HG03460 (cell line): ENCODE data around the gene EDEM2.
"Not testable (repeated sequence)": the region's sequence is repeated elsewhere in the genome, so short reads cannot be mapped to it uniquely, and the experiment has no call there.

Source experiments
- ATAC-seq: cut with Tn5 transposase; IDR thresholded peaks from one replicate; pipeline ENCODE4 v1.9.1; 2021; ENCODE audit not compliant: unreplicated experiment

The EDEM2 gene

DNA sequence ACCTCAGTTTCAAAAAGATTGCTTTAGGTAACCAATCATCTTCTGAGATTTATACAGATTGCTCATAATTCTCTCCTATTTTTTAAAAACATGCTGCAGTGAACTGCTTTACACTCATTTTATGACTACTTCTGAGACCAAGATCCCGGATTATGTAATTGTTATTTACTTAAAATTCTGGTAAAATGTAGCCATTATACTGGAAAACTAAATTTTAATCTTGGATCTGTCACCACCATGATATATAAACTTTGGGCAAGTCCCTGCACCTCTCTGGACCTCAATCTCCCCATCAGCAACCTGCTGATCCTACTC is 24.3 kb upstream of the EDEM2 start:
- ATAC-seq = no peak

DNA sequence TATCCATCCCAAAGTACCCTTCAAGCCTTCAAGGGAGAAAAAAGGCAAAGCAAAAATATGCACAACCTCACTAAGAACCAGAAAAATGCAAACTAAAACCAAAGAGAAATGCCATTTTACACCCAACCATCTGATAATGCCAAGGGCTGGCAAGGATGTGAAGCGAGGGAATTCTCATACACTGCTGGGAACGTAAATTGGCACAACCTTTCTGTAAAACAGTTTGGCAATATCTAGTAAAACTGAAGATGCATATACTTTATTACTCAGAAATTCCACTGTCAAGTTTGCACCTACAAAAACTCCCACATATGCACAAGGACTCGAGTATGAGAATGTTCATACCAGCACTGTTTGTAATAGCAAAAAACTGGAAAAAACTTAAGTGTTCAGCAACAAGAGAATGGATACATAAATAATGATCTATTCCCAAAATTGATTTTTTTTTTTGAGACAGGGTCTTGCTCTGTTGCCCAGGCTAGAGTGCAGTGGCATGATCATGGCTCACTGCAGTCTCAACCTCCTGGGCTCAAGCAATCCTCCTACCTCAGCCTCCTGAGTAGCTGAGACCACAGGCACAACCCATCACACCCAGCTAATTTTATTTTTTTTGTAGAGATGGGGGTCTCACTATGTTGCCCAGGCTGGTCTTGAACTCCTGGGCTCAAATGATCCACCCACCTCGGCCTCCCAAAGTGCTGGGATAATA is 21.7 kb upstream of the EDEM2 start:
- ATAC-seq = not testable (repeated sequence)

- no peak for ATAC-seq
Measured at GRCh38 chr20:35167787-35168186, 20.7 kb upstream of the EDEM2 start.

GRCh38 chr20:35166242-35166830 is 19.2 kb upstream of the EDEM2 start:
- no peak for ATAC-seq

GRCh38 chr20:35165221-35166185 is 18.4 kb upstream of the EDEM2 start:
- ATAC-seq = no peak

DNA sequence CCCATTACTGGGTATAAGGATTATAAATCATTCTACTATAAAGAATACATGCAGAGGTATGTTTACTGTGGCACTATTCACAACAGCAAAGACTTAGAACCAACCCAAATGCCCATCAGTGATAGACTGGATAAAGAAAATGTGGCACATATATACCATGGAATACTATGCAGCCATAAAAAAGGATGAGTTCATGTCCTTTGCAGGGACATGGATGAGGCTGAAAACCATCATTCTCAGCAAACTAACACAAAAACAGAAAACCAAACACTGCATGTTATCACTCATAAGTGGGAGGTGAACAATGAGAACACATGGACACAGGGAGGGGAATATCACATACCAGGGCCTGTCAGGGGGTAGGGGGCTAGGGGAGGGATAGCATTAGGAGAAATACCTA is 17.4 kb upstream of the EDEM2 start:
- not testable (repeated sequence) for ATAC-seq

GRCh38 chr20:35160341-35160740 is 13.2 kb upstream of the EDEM2 start:
- ATAC-seq = not testable (repeated sequence)

GRCh38 chr20:35156978-35157377 is 9.8 kb upstream of the EDEM2 start:
- no peak for ATAC-seq

- no peak for ATAC-seq
Measured at GRCh38 chr20:35155936-35156335, 8.8 kb upstream of the EDEM2 start.

GRCh38 chr20:35151736-35152135 is 4.6 kb upstream of the EDEM2 start:
- ATAC-seq = no peak

DNA sequence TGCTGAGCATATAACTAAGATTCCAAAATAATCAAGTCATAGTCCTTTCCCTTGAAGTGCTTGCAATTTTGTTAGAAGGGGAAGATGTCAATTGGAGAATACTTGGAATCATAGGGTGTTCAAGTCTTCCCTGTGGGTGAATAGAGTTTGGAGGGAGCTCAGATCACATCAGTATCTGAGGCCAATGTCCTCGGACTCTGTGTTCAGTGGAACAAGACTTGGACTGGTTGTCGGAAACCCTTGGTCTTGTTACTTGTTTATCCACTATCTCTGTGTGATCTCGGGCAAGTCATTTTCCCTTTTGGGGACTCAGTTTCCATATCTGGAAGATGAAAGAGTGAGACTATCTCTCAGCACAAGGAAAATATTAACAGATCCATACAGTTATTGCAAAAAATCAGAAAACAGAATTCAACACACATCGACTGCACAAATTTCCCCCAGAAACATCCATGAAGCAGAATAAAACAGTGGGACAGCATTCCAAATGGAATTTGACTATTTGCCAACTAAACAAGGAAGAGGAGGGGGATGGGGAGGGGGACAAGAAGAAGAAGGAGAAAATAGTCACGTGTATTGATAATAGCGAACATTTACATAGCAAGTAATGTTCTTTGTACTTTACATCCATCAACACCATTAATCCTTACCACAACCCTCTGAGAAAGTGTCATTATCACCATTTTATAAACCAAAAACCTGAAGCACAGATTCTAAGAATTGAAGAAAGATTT is 3.9 kb upstream of the EDEM2 start:
- no peak for ATAC-seq

DNA sequence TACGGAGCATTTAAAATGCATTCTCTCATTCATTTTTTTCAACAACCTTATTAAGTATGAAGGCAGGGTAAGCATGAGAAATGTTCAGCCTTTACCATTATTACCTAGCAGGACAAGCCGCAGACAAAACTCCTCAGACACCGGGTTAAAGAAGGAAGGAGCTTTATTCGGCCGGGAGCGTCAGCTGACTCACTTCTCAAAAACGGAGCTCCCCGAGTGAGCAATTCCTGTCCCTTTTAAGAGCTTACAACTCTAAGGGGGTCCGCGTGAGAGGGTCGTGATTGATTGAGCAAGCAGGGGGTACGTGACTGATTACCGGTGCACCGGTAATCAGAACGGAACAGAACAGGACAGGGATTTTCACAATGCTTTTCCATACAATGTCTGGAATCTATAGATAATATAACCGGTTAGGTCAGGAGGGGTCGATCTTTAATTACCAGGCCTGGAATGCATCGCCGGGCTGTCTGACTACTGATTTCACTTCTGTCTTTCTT is 487 bp upstream of the EDEM2 start:
- ATAC-seq = not testable (repeated sequence)

DNA sequence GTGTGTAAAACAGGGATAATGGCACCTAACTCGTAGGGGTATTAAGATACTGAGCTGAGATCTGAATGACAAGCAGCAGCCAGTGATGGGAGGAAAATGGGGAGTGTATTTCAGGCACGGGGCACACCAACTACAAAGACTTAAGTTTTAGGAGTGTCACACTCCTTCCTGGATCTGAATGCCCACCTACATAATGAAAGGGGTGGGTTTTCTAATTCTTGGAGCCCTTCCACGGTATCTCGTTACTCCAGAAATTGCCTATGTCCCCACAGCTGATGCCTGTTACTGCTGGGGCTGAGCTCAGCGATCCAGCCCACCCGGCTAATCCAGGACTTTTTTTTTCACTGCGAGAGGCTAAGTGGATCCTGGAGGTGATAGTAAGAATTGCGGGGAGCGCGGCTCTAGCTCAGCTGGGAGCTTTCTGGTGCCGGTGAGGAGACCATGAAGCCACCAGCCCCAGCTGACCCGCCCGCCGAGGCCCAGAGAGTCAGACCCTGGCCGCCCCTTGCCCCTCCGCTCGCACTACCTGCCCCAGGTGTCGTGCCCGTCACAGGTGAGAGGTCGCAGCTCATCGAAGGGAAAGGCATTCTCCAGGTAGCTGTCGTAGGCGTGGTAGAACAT is 727 bp downstream of the EDEM2 start:
- ATAC-seq = peak; percentile 12

DNA sequence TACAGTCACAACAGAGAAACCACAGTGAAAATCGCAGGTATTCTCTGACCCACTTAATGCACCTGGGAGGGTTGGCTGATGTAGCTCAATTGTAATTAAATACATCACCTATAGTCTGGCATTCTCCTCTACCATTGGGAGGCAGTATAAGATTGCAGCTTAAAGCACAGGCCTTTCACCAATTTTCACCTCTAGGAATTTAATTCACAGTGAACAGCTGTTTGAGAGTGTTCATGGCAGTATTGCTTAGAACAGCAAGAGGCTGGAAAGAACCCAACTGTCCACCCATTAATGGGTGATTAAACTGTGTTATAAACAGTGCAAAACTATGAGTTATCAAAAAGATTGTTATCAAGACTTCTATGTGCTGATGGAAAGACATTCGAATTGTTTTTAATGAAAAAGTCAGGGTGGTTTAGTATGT is 2.0 kb downstream of the EDEM2 start:
- ATAC-seq = peak; percentile 27

GRCh38 chr20:35144694-35145093 is 2.4 kb downstream of the EDEM2 start:
- ATAC-seq = peak; percentile 46

- no peak for ATAC-seq
Measured at GRCh38 chr20:35135867-35136586, 11.1 kb downstream of the EDEM2 start.

GRCh38 chr20:35134880-35135279 is 12.3 kb downstream of the EDEM2 start:
- ATAC-seq = no peak

DNA sequence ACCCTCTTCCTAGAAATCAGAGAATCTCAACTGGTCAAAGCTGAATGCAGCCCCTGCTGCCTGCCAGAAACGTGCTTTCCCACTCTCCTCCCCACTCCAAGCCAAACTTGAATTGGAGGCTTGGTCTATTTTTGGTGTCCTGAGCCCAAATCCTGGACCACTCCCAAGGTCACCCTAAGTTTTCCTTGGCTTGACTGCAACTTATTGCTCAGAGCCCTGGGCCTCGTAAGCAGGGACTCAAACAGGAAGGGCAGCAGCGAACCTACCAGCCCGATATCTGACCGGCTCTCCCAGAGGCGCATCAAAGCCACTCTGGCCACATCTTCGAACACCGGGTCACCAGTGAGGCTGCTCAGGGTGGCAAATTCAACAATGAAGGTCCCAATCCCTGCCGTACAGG is 12.7 kb downstream of the EDEM2 start:
- ATAC-seq = no peak

GRCh38 chr20:35133735-35134134 is 13.4 kb downstream of the EDEM2 start:
- no peak for ATAC-seq

DNA sequence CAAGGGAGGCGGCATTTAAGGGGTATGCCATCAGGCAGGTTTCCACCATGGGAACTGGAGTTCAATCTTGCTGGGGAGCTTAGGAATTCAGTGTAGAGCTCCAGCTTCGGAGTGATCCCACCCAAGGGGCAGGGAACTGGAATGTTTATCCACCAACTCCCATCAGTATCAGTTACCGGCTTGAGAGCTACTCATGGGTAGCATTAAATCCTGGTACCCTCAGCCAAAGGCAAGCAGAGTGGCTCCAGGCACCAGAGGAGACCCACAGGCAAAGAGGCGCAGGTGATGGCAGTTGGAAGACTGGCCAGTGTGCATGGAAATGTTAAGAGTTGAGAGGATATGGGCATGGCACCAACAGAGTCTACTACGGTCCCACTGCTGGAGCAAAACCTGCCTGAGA is 14.1 kb downstream of the EDEM2 start:
- ATAC-seq = no peak
